HepG2 (cell line): ENCODE results near the gene TMCO4. TPM values are rescaled to one million over a fixed set of nuclear protein-coding genes. Genes with fewer than 3 reads are reported as not detected.

ENCODE experiments used
- ATAC-seq: fragments of 200-7000 bp; cut with Tn5 transposase; 3 replicates; pipeline ENCODE4 v1.9.1; 2020; ENCODE audit warnings: mild to moderate bottlenecking, moderate library complexity
- BruUV-seq: library from RNA; stranded (reverse); fragments of 400-500 nt; replicated peaks from 2 replicates; lab custom pipeline; 2021; lab: Mats Ljungman, UMichigan
- CTCF ChIA-PET: fragments of 300-600 bp; formaldehyde crosslinking; extraction: SDS; loops from one replicate; lab custom pipeline; 2021; ENCODE audit warnings: low total read pairs, inconsistent platforms, low intra/inter-chr PET ratio; lab: Yijun Ruan, JAX
- POLR2A ChIA-PET: fragments of 350-600 bp; sonication (Branson Sonifier 250); formaldehyde crosslinking; loops from one replicate; lab custom pipeline; 2020; ENCODE audit warnings: antibody characterized with exemption, inconsistent platforms; lab: Yijun Ruan, JAX
- DNase-seq: peaks from one replicate; pipeline ENCODE4 v3.0.0-alpha.2; 2015; ENCODE audit warnings: low spot score
- FAIRE-seq: peaks from 3 replicates; lab custom pipeline; 2011; peaks lifted over from hg19 to GRCh38; lab: Jason Lieb, UNC
- H2AFZ ChIP-seq: one replicate; pipeline ENCODE4 v1.6.1; 2011; ENCODE audit warnings: low read length, inconsistent platforms
- H3K27ac ChIP-seq: fragments of 300-600 bp; 3 replicates; pipeline ENCODE4 v1.8.0; 2011; ENCODE audit warnings: mixed run types, mild to moderate bottlenecking, mixed read lengths, low read length, inconsistent platforms; ENCODE audit not compliant: insufficient read depth; ENCODE audit errors: extremely low read length
- H3K27me3 ChIP-seq, 2 experiments: fragments of 200-600 bp in 1 of 2; 2 replicates in 1 of 2; 3 replicates in 1 of 2; pipeline versions ENCODE4 v1.6.0 to v1.8.0; 2011; ENCODE audit warnings: low read length in 2 of 2, mild to moderate bottlenecking in 2 of 2, moderate library complexity in 2 of 2, inconsistent platforms in 1 of 2; ENCODE audit not compliant: insufficient read depth in 2 of 2, control insufficient read depth in 1 of 2
- H3K36me3 ChIP-seq, 2 experiments: fragments of 200-600 bp in 1 of 2; replicated peaks in 1 of 2; 2 replicates in 1 of 2; 3 replicates in 1 of 2; pipeline versions ENCODE4 v1.5.1 to v1.8.0; 2011; ENCODE audit warnings: low read length in 2 of 2, inconsistent platforms in 1 of 2; ENCODE audit not compliant: insufficient read depth in 2 of 2, control insufficient read depth in 1 of 2
- H3K4me1 ChIP-seq: 2 replicates; pipeline ENCODE4 v1.5.1; 2012; ENCODE audit warnings: low read length, inconsistent platforms; ENCODE audit not compliant: insufficient read depth
- H3K4me2 ChIP-seq: 2 replicates; pipeline ENCODE4 v1.6.0; 2011; ENCODE audit warnings: low read depth, low read length, inconsistent platforms
- H3K4me3 ChIP-seq, 3 experiments: fragments of 200-600 bp in 1 of 3; sonication (generic), shearing (Covaris generic) in 1 of 3; replicated peaks in 1 of 3; 2 replicates each; pipeline ENCODE4 v1.5.1; 2011 to 2016; ENCODE audit warnings: low read length in 3 of 3, inconsistent platforms in 2 of 3, low read depth in 2 of 3, mild to moderate bottlenecking in 2 of 3, control low read depth in 1 of 3, mixed read lengths in 1 of 3; ENCODE audit not compliant: insufficient read depth in 1 of 3
- H3K79me2 ChIP-seq: one replicate; pipeline ENCODE4 v1.6.1; 2011; ENCODE audit warnings: low read length, inconsistent platforms; ENCODE audit not compliant: insufficient read depth
- H3K9ac ChIP-seq: 2 replicates; pipeline ENCODE4 v1.6.0; 2011; ENCODE audit warnings: mild to moderate bottlenecking, low read depth, low read length, inconsistent platforms; ENCODE audit not compliant: insufficient read depth
- H3K9me3 ChIP-seq: 2 replicates; pipeline ENCODE4 v1.5.1; 2012; ENCODE audit warnings: mild to moderate bottlenecking, low read length
- H4K20me1 ChIP-seq: 2 replicates; pipeline ENCODE4 v1.6.0; 2011; ENCODE audit warnings: inconsistent platforms, mild to moderate bottlenecking, low read length, moderate library complexity; ENCODE audit not compliant: insufficient read depth
- GTF2F1 ChIP-seq: fragments of 150-350 bp; IDR thresholded peaks from 2 replicates; pipeline ENCODE4 v1.6.1; 2014; ENCODE audit warnings: low read length
- MAFF ChIP-seq: IDR thresholded peaks from 2 replicates; pipeline ENCODE4 v1.6.1; 2011; ENCODE audit warnings: low read depth, low read length, improper control_type of control experiment
- MAFK ChIP-seq, 2 experiments: IDR thresholded peaks in 1 of 2; conservative IDR thresholded peaks in 1 of 2; 2 replicates each; pipeline ENCODE4 v1.6.1; 2011; ENCODE audit warnings: improper control_type of control experiment in 2 of 2, low read length in 2 of 2
- RAD51 ChIP-seq: fragments of 450-650 bp; IDR thresholded peaks from 2 replicates; pipeline ENCODE4 v1.6.1; 2016; ENCODE audit warnings: borderline replicate concordance
- TCF12 ChIP-seq, 2 experiments: fragments of 450-650 bp in 1 of 2; sonication (generic) in 1 of 2; formaldehyde crosslinking in 1 of 2; IDR thresholded peaks; 2 replicates each; pipeline versions ENCODE4 v1.6.1 to v1.8.0; 2017 to 2022; ENCODE audit warnings: antibody characterized with exemption in 1 of 2, mild to moderate bottlenecking in 1 of 2, missing genetic modification reagents in 1 of 2, moderate library complexity in 1 of 2
- WIZ ChIP-seq: sonication (generic); formaldehyde crosslinking; IDR thresholded peaks from 2 replicates; pipeline ENCODE4 v1.5.1; 2020; ENCODE audit warnings: mild to moderate bottlenecking, missing genetic modification reagents
- ZNF256 ChIP-seq: sonication (generic); formaldehyde crosslinking; conservative IDR thresholded peaks from 2 replicates; pipeline ENCODE4 v1.4.0; 2020; ENCODE audit warnings: missing genetic modification reagents
- ZNF280D ChIP-seq: sonication (generic); formaldehyde crosslinking; IDR thresholded peaks from 2 replicates; pipeline ENCODE4 v1.5.1; 2020; ENCODE audit warnings: mild to moderate bottlenecking, missing genetic modification reagents
- ZNF484 ChIP-seq: sonication (generic); formaldehyde crosslinking; IDR thresholded peaks from 2 replicates; pipeline ENCODE4 v1.5.1; 2020; ENCODE audit warnings: mild to moderate bottlenecking, low read depth, missing genetic modification reagents, borderline replicate concordance
- ZNF543 ChIP-seq: sonication (generic); formaldehyde crosslinking; IDR thresholded peaks from 2 replicates; pipeline ENCODE4 v1.4.0; 2020; ENCODE audit warnings: mild to moderate bottlenecking, missing genetic modification reagents
- ZNF724P ChIP-seq: sonication (generic); formaldehyde crosslinking; IDR thresholded peaks from 2 replicates; pipeline ENCODE4 v1.8.0; 2022; ENCODE audit warnings: missing genetic modification reagents, borderline replicate concordance
- WGBS: methylation state at CpG from one replicate; pipeline ENCODE4 v1.1.6; 2017; ENCODE audit warnings: low lambda C conversion rate; 5-methylcytosine and 5-hydroxymethylcytosine counted together
- in situ Hi-C: cut with HindIII; loops from 2 replicates; pipeline ENCODE4 v1.10.0; 2017; ENCODE audit warnings: low pct_unique_long_range_greater_than_20kb; ENCODE audit not compliant: extremely low pct_ligation_motif_present
- intact Hi-C: fragments of 100-400 bp; cut with micrococcal nuclease; formaldehyde crosslinking; loops from one replicate; pipeline ENCODE4 v1.10.0; 2022; ENCODE audit not compliant: unreplicated experiment
- polyA plus RNA-seq, 8 experiments: library from polyadenylated mRNA; depleted of rRNA in 3 of 8; stranded (reverse) in 7 of 8; unstranded in 1 of 8; fragments of >200 nt; fragmentation: Illumina TruSeq in 4 of 8; extraction: Trizol in 4 of 8; gene quantifications; 2 replicates each; pipeline versions ENCODE4 v1.2.1 to v1.2.3, GENCODE V29; 2011 to 2016; ENCODE audit warnings: low read depth in 4 of 8, missing spikeins in 1 of 8, mixed read lengths in 1 of 8; ENCODE audit not compliant: insufficient read depth in 1 of 8
- total RNA-seq, 5 experiments: library from RNA; depleted of rRNA; stranded (reverse); fragments of >200 nt; fragmentation: Illumina TruSeq; extraction: Trizol; gene quantifications; 2 replicates each; pipeline ENCODE4 v1.2.3, GENCODE V29; 2016; ENCODE audit warnings: low read depth in 1 of 5

The TMCO4 gene
- total and polyA plus RNA-seq, 2 of the 13 experiments (the other 11 are each of a cell fraction or from before 2014, with no cell fraction given) = 2.1 to 4.1 TPM

- Histone ChIP-seq H3K27ac (no peak overlapping the region), H3K9me3 (no peaks in the 10 kb centered on the region), H3K4me3 (no peak overlapping the region), H3K4me2 (no peak overlapping the region), H3K4me1 (no peaks in the 10 kb centered on the region; the same call in 1 of the 2 replicates), H3K27me3 (peaks cover 1 to 3% of the 10 kb centered on the region in 2 experiments; a peak in 3 of 5 replicates), H4K20me1 (no peaks in the 10 kb centered on the region), H3K36me3 (no peaks in the 10 kb centered on the region), H3K9ac (no peak overlapping the region), H2AFZ (no peak overlapping the region), H3K79me2 (no peaks in the 10 kb centered on the region)
- intact Hi-C loops = no loop called here
- in situ Hi-C loops = no loop called here
- no TSS peak for BruUV-seq
- whole genome bisulfite sequencing = 14% methylated on average over 11 of the region's 11 CpGs
- POLR2A ChIA-PET = no interaction called here
- CTCF ChIA-PET = no interaction called here
- DNase-seq (no peak), FAIRE-seq (no peak), ATAC-seq (no peak)
- TF ChIP-seq WIZ (CRISPR knock-in tag) (no peak), ZNF724P (CRISPR knock-in tag) (no peak), GTF2F1 (no peak), TCF12 (IDR thresholded peaks at IDR 0.05) (no peak), TCF12 (CRISPR knock-in tag; IDR thresholded peaks at IDR 0.05) (no peak), MAFF (peak; percentile 98), MAFK (conservative IDR thresholded peaks at IDR 0.05 in 1 of 2, IDR thresholded peaks at IDR 0.05 in 1 of 2; ENCODE audit: low read length in 2 of 2) (peak; percentile 95 to 98), RAD51 (no peak), ZNF280D (CRISPR knock-in tag) (no peak), ZNF543 (CRISPR knock-in tag) (no peak), ZNF484 (CRISPR knock-in tag) (no peak), ZNF256 (CRISPR knock-in tag) (no peak)
These were observed 45.2 kb upstream of the TMCO4 start for GRCh38 chr1:19844731-19845495.
